ENCODE results near the gene PPIP5K2.
"Not testable (repeated sequence)": the region's sequence is repeated elsewhere in the genome, so short reads cannot be mapped to it uniquely, and the experiment has no call there.

The PPIP5K2 gene

DNA sequence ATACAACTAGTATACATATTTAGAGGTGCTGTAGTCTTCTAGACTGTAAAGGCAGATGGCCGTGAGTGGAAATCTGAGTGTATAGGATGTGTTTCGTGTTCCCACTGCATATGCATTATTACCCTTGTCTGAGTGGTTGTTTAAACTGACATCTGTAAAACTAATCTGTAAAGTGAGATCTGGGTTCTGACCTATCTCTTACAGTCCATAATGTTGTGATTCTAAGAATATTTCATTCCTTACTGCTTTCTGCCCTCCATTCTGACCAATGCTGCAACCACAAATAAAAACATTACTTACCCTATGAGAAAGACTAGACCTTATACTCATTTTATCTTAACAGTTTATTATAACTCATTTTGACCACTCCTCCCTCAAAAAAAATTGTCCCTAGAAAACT, 90.9 kb downstream of the PPIP5K2 start:
- DNase-seq, result no peak

- no peak for DNase-seq
Measured at GRCh38 chr5:103211576-103212561, 91.8 kb downstream of the PPIP5K2 start.

GRCh38 chr5:103216137-103216536, 96.0 kb downstream of the PPIP5K2 start:
- DNase-seq, result no peak

GRCh38 chr5:103216697-103217096, 96.6 kb downstream of the PPIP5K2 start:
- DNase-seq, result no peak

GRCh38 chr5:103217101-103217500, 97.0 kb downstream of the PPIP5K2 start:
- no peak for DNase-seq

GRCh38 chr5:103218164-103218563, 98.1 kb downstream of the PPIP5K2 start:
- no peak for DNase-seq

DNA sequence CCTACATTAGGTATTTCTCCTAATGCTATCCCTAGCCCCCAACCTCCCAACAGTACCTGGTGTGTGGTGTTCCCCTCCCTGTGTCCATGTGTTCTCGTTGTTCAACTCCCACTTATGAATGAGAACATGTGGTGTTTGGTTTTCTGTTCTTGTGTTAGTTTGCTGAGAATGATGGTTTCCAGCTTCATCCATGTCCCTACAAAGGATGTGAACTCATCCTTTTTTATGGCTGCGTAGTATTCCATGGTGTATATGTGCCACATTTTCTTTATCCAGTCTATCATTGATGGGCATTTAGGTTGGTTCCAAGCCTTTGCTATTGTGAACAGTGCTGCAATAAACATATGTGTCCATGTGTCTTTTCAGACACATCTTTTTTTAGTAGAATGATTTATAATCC, 99.0 kb downstream of the PPIP5K2 start:
- DNase-seq, result not testable (repeated sequence)

DNA sequence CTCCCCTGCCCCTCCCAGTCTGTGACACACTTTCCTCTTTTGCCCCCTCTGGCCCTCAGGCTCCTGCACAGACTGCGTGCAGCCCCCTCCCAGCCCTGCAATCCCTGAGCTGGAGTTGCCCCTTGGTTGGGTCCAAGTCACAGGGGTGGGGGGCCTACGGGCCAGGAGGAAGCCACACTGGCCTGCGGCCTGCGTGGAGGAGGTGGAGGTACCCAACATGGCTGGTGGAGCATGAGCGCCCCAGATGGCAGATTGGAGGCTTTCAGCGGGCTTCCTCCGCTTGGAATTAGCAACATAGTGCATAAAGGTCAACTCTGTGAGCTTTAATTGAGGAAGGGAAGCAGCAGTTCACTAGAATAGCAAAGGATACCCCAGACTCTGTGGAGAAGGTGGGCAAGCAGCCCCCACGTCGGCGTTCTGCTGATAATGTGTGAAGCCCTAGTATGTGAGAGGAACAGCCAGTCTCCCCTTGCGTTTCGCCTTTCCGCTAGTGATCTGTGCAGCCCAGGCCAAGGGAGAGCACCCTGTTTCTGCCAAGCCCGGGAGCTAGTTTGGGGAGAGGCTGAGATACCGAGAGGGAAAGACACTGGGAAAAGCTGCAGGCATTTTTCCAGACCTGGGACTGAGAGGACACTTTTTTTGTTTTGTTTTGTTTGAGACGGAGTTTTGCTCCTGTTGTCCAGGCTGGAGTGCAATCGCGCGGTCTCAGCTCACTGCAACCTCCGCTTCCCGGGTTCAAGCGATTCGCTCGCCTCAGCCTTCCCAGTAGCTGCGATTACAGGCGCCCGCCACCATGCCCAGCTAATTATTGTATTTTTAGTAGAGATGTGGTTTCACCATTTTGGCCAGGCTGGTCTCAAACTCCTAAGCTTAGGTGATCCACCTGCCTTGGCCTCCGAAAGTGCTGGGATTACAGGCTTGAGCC, 103.2 kb downstream of the PPIP5K2 start:
- no peak for DNase-seq

DNA sequence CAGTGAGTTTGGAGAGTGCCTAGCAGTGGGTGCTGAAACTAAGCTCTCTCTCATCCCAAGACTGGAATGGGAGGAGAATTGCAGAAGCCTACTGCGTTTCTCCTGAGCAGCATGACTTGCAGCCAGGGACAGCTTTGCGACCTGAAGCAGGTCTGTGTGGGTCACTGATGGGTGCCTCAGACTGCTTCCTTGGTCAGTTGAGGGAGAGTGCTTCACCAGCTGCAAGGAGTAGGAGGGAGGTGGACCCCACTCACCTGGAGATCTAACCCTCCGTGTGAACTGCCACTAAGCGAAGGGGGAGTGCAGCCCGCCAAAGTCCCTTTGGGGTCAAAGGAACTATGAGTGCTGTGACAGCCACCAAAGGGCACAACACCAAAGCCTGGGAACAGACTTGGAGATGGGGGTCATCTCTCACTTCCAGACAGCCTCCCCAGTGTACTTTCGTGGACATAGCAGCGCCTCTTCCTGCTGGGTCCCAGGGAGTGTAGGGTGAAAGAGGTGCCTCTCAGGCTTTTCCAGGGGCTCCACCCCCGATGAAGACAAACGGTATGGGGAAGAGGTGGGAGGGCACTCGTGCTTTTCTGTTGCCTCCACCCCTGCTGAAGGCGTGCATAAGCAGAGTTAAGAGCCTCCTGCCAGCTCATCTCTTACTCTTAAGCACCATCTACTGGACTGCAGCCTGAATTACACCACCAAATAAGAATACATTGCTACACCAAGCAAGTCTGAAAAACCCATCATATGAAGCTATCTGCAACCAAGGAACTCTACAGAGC, 104.2 kb downstream of the PPIP5K2 start:
- peak; percentile 39 for DNase-seq

- no peak for DNase-seq
Measured at GRCh38 chr5:103224894-103225246, 104.8 kb downstream of the PPIP5K2 start.

DNA sequence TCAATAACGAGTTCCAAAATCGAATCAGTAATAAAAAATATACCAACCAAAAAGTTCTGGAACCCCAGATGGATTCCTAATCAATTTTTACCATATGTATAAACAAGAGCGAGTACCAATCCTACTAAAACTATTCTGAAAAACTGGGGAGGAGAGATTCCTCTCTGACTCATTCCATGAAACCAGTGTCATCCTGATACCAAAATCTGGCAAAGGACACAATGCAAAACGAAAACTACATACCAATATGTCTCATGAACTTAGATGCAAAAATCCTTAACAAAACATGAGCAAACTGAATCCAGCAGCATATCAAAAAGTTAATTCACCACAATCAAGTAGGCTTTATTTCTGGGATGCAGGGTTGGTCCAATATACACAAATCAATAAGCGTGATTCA, 108.0 kb downstream of the PPIP5K2 start:
- no peak for DNase-seq

DNA sequence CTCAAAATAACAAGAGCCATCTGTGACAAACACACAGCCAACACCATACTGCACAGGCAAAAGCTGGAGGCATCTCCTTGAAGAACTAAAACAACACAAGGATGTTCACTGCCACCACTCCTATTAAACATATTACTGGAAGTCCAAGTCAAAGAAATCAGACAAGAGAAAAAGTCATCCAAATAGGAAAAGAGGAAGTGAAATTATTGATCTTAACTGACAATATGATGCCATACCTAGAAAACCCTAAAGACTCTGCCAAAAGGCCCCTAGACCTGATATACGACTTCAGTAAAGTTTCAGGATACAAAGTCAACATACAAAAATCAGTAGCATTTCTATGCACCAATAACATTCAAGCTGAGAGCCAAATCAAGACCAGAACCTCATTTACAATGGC, 108.5 kb downstream of the PPIP5K2 start:
- DNase-seq, result no peak

DNA sequence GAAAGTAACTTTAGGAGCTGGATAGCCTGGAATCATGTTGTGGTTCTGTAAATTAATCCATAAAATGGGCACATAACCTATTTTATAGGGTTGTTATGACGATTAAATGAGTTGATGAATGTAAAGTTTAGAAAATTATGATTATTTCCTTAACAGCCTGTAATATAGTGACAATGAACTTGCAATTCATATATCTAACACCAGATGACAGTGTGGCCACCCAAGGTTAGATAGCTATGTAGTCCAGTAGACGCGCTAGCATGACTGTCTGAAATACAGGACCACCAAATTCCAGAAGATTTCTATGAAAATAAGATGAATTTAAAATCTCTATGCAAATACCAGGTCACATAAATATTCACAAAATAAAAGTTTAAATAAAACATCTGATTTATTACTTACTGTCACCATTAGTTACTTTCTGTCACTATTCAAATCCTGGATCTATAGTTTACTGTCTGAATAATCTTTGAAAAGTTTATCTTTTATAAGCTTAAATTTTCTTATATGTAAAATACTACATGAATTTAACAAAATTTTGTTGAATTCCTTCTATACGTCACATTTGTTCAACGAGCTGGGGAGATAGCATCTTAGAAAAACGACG, 112.4 kb downstream of the PPIP5K2 start:
- peak; percentile 1 for DNase-seq

GRCh38 chr5:103234239-103234975, 114.3 kb downstream of the PPIP5K2 start:
- DNase-seq, result no peak

- DNase-seq, result no peak
Measured at GRCh38 chr5:103235891-103236290, 115.8 kb downstream of the PPIP5K2 start.

DNA sequence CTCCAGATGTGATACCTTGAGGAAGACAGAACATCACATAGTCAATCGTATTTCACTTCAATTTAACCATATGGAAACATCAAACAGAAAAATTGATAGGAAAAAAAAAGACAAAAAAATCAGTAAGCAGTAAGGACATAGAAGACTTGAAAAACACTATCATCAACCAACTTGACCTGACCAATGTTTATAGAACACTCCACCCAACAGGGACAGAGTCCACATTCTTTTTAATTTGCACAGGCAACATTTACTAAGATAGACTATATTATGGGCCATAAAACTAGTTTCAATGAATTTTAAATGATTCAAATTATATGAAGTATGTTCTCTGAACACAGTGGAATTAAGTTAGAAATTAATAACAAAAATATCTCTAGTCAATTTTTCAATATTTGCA, 117.7 kb downstream of the PPIP5K2 start:
- no peak for DNase-seq

GRCh38 chr5:103243665-103244064, 123.6 kb downstream of the PPIP5K2 start:
- DNase-seq, result no peak

DNA sequence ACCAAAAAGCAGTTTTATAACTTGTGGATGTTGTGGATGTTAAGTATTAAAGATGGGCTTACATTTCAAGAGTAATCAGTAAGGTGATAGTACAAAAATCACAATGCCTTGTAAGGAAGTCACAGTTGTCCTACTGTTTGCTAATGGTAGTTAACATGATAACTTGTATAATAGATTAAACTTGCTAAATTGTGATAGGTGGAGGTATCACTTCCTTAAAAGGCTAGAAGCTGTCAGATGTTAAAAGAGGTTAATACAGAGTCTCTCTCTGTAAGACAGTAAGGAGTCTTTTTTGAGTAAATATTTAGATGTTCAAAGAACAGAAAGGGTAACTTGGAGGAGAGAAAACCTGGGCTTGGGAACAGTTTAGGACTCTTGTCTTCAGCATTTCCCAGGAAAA, 124.3 kb downstream of the PPIP5K2 start:
- DNase-seq, result no peak

DNA sequence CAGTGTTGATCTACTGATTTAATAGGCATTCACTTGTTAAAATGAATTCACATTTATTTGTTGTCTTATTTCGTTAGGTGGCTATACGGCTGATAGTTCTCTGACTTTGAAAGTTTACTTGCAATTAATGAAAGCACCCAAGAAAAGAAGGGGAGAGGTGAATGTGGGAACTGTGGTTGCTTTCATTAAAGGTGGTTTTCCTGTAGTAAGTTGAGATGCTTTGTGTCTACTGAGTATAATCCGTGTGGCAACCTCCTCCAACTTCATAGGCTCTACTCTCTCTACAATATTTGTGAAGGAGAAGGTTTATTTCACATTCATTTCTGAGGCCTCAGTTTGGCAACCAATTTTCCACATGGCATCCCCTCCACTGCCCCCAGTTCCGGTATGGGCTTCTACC, 125.7 kb downstream of the PPIP5K2 start:
- DNase-seq, result no peak

- DNase-seq, result no peak
Measured at GRCh38 chr5:103247118-103247517, 127.0 kb downstream of the PPIP5K2 start.

DNA sequence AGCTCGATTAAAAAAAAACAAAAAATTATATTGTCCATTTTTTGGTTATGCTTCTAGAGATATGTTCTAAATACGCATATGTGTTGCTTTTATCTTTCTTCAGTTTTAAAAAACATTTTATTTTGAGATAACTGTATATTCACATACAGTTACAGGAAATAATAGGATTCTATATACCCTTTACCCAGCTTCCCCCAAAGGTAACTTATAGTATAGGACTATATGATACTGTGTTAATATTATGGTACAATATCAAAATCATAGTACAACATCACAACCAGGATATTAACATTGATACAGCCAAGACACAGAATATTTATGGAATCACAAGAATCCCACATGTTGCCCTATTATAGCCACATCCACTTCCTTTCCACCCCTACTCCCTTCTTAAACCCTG, 129.0 kb downstream of the PPIP5K2 start:
- DNase-seq, result no peak

DNA sequence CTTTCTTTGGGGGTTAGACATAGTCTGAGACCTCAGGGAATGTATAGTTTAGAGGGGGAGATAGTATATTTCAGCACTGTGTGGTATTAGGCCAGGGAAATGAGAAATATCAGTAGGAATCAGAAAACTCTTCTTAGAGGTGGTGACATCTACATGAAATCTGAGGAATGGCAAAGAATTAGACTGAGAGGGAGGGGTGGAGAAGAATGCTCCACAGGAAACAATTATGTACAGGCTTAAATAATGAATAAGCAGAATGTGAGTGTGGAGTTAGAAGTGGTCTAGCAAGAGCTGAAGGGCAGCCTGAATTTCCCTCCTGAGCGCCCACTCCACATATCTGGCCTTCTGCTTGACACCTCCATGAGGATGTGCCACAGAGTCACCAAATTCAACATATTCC, 134.8 kb downstream of the PPIP5K2 start:
- DNase-seq, result no peak
